Urinary bladder (tissue), 4 donors: ENCODE results near the gene MTUS2. TPM values are rescaled to one million over a fixed set of nuclear protein-coding genes. Genes with fewer than 3 reads are reported as not detected.
"Not testable (repeated sequence)": the region's sequence is repeated elsewhere in the genome, so short reads cannot be mapped to it uniquely, and the experiment has no call there.

ENCODE experiments used
- DNase-seq: peaks from one replicate; pipeline ENCODE4 v3.0.0-alpha.2; 2015; ENCODE audit errors: extremely low spot score
- H3K27ac ChIP-seq: one replicate; pipeline ENCODE4 v1.5.1; 2013; ENCODE audit warnings: low read depth, mild to moderate bottlenecking, moderate library complexity
- H3K36me3 ChIP-seq: one replicate; pipeline ENCODE4 v1.6.1; 2013; ENCODE audit warnings: mild to moderate bottlenecking, moderate library complexity; ENCODE audit not compliant: insufficient read depth
- H3K4me1 ChIP-seq: one replicate; pipeline ENCODE4 v1.6.1; 2013; ENCODE audit warnings: mild to moderate bottlenecking, moderate library complexity; ENCODE audit not compliant: insufficient read depth
- H3K4me3 ChIP-seq: one replicate; pipeline ENCODE4 v1.5.1; 2013; ENCODE audit warnings: low read depth, low read length
- WGBS: extraction: QIAGEN DNeasy Blood & Tissue Kit; methylation state at CpG from one replicate; pipeline ENCODE4 v1.1.7; 2013; 5-methylcytosine and 5-hydroxymethylcytosine counted together
- polyA plus RNA-seq: library from polyadenylated mRNA; stranded (reverse); fragments of 200-250 nt; gene quantifications from one replicate; pipeline ENCODE4 v1.2.3, GENCODE V29; 2013
- total RNA-seq: library from RNA; depleted of rRNA; stranded (reverse); fragments of >200 nt; gene quantifications from one replicate; pipeline ENCODE4 v1.2.3, GENCODE V29; 2014
- donor health status: healthy with polysubstance abuse.
- donor health status: healthy.

The MTUS2 gene
- total and polyA plus RNA-seq, 2 donors: 0.25 to 1.4 TPM

- not testable (repeated sequence) for H3K36me3 ChIP-seq, H3K4me3 ChIP-seq, H3K27ac ChIP-seq, DNase-seq, H3K4me1 ChIP-seq
- WGBS: 79% methylated on average over 3 of the region's 3 CpGs
Measured at GRCh38 chr13:28990378-28990777, 170.2 kb downstream of the MTUS2 start.

- Histone ChIP-seq H3K36me3 (no peaks in the 10 kb centered on the region), H3K4me1 (no peaks in the 10 kb centered on the region), H3K4me3 (no peak overlapping the region), H3K27ac (no peak overlapping the region)
- DNase-seq: no peak
Measured at GRCh38 chr13:28991764-28992163, 171.6 kb downstream of the MTUS2 start.

GRCh38 chr13:29000826-29001225, 180.7 kb downstream of the MTUS2 start:
- no peak for DNase-seq
- Histone ChIP-seq H3K36me3 (no peaks in the 10 kb centered on the region), H3K4me3 (no peak overlapping the region), H3K4me1 (no peaks in the 10 kb centered on the region), H3K27ac (no peak overlapping the region)
- WGBS: 96% methylated on average over 3 of the region's 3 CpGs

GRCh38 chr13:29005035-29005762, 185.1 kb downstream of the MTUS2 start:
- Histone ChIP-seq H3K27ac (no peak overlapping the region), H3K4me1 (no peaks in the 10 kb centered on the region), H3K36me3 (no peaks in the 10 kb centered on the region), H3K4me3 (no peak overlapping the region)
- DNase-seq: no peak
- WGBS: 44% methylated on average over 8 of the region's 8 CpGs

- no peaks in the 10 kb centered on the region for H3K4me1 ChIP-seq
- no peaks in the 10 kb centered on the region for H3K36me3 ChIP-seq
- 40% methylated on average over 2 of the region's 2 CpGs for WGBS
- H3K27ac ChIP-seq: no peak overlapping the region
- DNase-seq: no peak
- H3K4me3 ChIP-seq: no peak overlapping the region
Measured at GRCh38 chr13:29005763-29006120, 185.6 kb downstream of the MTUS2 start.

GRCh38 chr13:29006359-29006850, 186.3 kb downstream of the MTUS2 start:
- no peak overlapping the region for H3K27ac ChIP-seq
- no peaks in the 10 kb centered on the region for H3K4me1 ChIP-seq
- 17% methylated on average over 2 of the region's 2 CpGs for WGBS
- no peak for DNase-seq
- no peak overlapping the region for H3K4me3 ChIP-seq
- no peaks in the 10 kb centered on the region for H3K36me3 ChIP-seq

GRCh38 chr13:29008296-29008695, 188.2 kb downstream of the MTUS2 start:
- DNase-seq: no peak
- H3K27ac ChIP-seq: no peak overlapping the region
- H3K4me1 ChIP-seq: no peaks in the 10 kb centered on the region
- no peaks in the 10 kb centered on the region for H3K36me3 ChIP-seq
- 95% methylated on average over 4 of the region's 4 CpGs for WGBS
- no peak overlapping the region for H3K4me3 ChIP-seq

- DNase-seq: no peak
- no peak overlapping the region for H3K4me3 ChIP-seq
- WGBS: 36% methylated on average over 7 of the region's 7 CpGs
Measured at GRCh38 chr13:29020314-29020713, 200.2 kb downstream of the MTUS2 start.

GRCh38 chr13:29021311-29021710, 201.2 kb downstream of the MTUS2 start:
- no peak for DNase-seq
- 77% methylated on average over 2 of the region's 2 CpGs for whole genome bisulfite sequencing
- H3K27ac ChIP-seq: no peak overlapping the region
- H3K4me1 ChIP-seq: no peaks in the 10 kb centered on the region
- no peaks in the 10 kb centered on the region for H3K36me3 ChIP-seq
- no peak overlapping the region for H3K4me3 ChIP-seq

More at GRCh38 chr13:29020314-29020713, 200.2 kb downstream of the MTUS2 start:
- Histone ChIP-seq H3K27ac (no peak overlapping the region), H3K36me3 (no peaks in the 10 kb centered on the region), H3K4me1 (no peaks in the 10 kb centered on the region)

GRCh38 chr13:29021717-29022116, 201.6 kb downstream of the MTUS2 start:
- WGBS: 80% methylated on average over 5 of the region's 5 CpGs
- Histone ChIP-seq H3K4me3 (no peak overlapping the region), H3K27ac (no peak overlapping the region), H3K4me1 (no peaks in the 10 kb centered on the region), H3K36me3 (no peaks in the 10 kb centered on the region)
- DNase-seq: no peak

GRCh38 chr13:29022410-29022809, 202.3 kb downstream of the MTUS2 start:
- Histone ChIP-seq H3K4me3 (no peak overlapping the region), H3K36me3 (no peaks in the 10 kb centered on the region), H3K4me1 (no peaks in the 10 kb centered on the region), H3K27ac (no peak overlapping the region)
- 91% methylated on average over 4 of the region's 4 CpGs for WGBS
- no peak for DNase-seq

GRCh38 chr13:29022968-29023367, 202.8 kb downstream of the MTUS2 start:
- Histone ChIP-seq H3K36me3 (no peaks in the 10 kb centered on the region), H3K4me3 (no peak overlapping the region), H3K27ac (no peak overlapping the region), H3K4me1 (no peaks in the 10 kb centered on the region)
- WGBS: 90% methylated on average over 3 of the region's 3 CpGs
- no peak for DNase-seq

- Histone ChIP-seq H3K36me3 (no peaks in the 10 kb centered on the region), H3K4me3 (no peak overlapping the region), H3K4me1 (no peaks in the 10 kb centered on the region), H3K27ac (no peak overlapping the region)
- no peak for DNase-seq
- WGBS: 77% methylated on average over 8 of the region's 8 CpGs
Measured at GRCh38 chr13:29024783-29025182, 204.6 kb downstream of the MTUS2 start.

- 88% methylated on average over 5 of the region's 5 CpGs for WGBS
- no peak overlapping the region for H3K4me3 ChIP-seq
- no peak overlapping the region for H3K27ac ChIP-seq
- DNase-seq: no peak
- H3K4me1 ChIP-seq: no peaks in the 10 kb centered on the region
- H3K36me3 ChIP-seq: no peaks in the 10 kb centered on the region
Measured at GRCh38 chr13:29028868-29029267, 208.7 kb downstream of the MTUS2 start.
